ENCODE data around the gene CARS1.
A peak's percentile ranks its signal among the peaks of the same experiment; 100 is the strongest.

The CARS1 gene

GRCh38 chr11:3020011-3020410 is 37.2 kb downstream of the CARS1 start:
- no peak overlapping the region for H3K27ac Mint-ChIP-seq
- peaks cover 42% of the 10 kb centered on the region for H3K4me1 Mint-ChIP-seq (ENCODE audit: low read depth)
- H3K36me3 Mint-ChIP-seq (ENCODE audit: low read depth) = peaks cover 49% of the 10 kb centered on the region
- no peak overlapping the region for H3K4me3 Mint-ChIP-seq
- no peaks in the 10 kb centered on the region for H3K9me3 Mint-ChIP-seq
- no peaks in the 10 kb centered on the region for H3K27me3 Mint-ChIP-seq (ENCODE audit: low read depth)

DNA sequence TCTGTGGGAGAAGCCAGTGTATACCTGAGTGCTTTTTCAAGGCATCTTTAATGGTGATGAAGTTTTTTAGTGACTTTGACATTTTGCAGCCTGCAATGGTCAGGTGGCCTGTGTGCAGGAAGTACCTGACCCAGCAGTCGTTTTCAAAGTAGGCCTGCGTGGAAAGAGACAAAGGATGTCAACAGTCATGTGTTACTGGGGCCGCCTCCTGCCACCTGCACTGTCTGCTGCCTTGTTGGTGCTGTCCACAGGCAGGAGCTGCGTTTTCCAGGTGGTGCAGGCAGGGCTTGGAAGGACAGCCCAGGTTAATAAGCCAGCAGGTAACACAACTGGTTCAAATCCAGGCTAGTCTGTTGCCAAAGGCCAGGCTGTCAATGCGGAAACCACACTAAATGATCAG is 38.6 kb downstream of the CARS1 start:
- H3K9me3 Mint-ChIP-seq = no peaks in the 10 kb centered on the region
- H3K4me3 Mint-ChIP-seq = no peak overlapping the region
- H3K4me1 Mint-ChIP-seq (ENCODE audit: low read depth) = peaks cover 53% of the 10 kb centered on the region
- peaks cover 44% of the 10 kb centered on the region for H3K36me3 Mint-ChIP-seq (ENCODE audit: low read depth)
- no peak overlapping the region for H3K27ac Mint-ChIP-seq
- no peaks in the 10 kb centered on the region for H3K27me3 Mint-ChIP-seq (ENCODE audit: low read depth)

DNA sequence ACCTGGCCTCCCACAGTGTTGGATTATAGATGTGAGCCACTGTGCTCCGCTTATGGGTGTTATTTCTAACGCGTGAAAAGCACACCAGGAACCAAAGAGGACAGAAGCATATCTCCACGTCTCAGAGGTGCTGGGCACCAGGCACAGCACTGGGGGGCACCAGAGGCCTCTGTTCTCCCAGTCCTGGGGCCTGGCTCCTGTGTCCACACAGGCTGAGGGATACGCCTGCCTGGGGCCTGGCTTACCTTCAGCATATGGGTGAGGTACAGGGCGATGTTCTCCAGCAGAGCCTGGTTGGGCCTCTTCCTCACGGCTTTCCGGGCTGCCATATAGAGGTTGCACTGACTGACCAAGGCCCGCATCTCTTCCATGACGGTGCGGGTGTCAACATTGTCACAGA is 40.4 kb downstream of the CARS1 start:
- Mint-ChIP-seq H3K4me3 (no peak overlapping the region), H3K27me3 (ENCODE audit: low read depth) (no peaks in the 10 kb centered on the region), H3K27ac (no peak overlapping the region), H3K4me1 (ENCODE audit: low read depth) (peaks cover 42% of the 10 kb centered on the region), H3K36me3 (ENCODE audit: low read depth) (peaks cover 41% of the 10 kb centered on the region), H3K9me3 (no peaks in the 10 kb centered on the region)

DNA sequence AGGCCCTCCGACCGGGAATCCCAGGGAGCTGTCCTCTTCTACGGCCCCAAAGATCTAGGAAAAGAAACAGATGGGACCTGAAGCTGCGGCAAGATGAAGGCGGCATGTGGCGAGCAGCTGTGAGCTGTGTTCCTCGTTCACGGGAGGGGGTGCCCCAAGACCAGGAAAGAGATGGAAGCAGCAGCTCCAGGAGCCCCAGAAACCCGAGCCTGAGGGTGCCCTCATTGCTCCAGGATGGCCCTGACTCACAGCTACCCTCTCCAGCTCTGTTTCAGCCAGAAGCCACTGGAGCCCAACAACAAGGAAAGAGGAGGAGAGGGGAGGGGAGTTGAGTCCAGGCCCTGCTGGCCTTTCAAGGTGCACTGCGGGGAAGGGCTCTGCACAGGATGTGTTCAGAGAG is 41.4 kb downstream of the CARS1 start:
- peaks cover 40% of the 10 kb centered on the region for H3K4me1 Mint-ChIP-seq (ENCODE audit: low read depth)
- peaks cover 46% of the 10 kb centered on the region for H3K36me3 Mint-ChIP-seq (ENCODE audit: low read depth)
- no peaks in the 10 kb centered on the region for H3K9me3 Mint-ChIP-seq
- no peaks in the 10 kb centered on the region for H3K27me3 Mint-ChIP-seq (ENCODE audit: low read depth)
- no peak overlapping the region for H3K4me3 Mint-ChIP-seq
- no peak overlapping the region for H3K27ac Mint-ChIP-seq

- Mint-ChIP-seq H3K9me3 (no peaks in the 10 kb centered on the region), H3K36me3 (ENCODE audit: low read depth) (peaks cover 43% of the 10 kb centered on the region), H3K4me3 (peak overlapping the region; percentile 60), H3K27ac (peak overlapping the region; percentile 89), H3K27me3 (ENCODE audit: low read depth) (no peaks in the 10 kb centered on the region), H3K4me1 (ENCODE audit: low read depth) (peaks cover 39% of the 10 kb centered on the region)
These were observed 42.3 kb downstream of the CARS1 start for GRCh38 chr11:3014943-3015342.

DNA sequence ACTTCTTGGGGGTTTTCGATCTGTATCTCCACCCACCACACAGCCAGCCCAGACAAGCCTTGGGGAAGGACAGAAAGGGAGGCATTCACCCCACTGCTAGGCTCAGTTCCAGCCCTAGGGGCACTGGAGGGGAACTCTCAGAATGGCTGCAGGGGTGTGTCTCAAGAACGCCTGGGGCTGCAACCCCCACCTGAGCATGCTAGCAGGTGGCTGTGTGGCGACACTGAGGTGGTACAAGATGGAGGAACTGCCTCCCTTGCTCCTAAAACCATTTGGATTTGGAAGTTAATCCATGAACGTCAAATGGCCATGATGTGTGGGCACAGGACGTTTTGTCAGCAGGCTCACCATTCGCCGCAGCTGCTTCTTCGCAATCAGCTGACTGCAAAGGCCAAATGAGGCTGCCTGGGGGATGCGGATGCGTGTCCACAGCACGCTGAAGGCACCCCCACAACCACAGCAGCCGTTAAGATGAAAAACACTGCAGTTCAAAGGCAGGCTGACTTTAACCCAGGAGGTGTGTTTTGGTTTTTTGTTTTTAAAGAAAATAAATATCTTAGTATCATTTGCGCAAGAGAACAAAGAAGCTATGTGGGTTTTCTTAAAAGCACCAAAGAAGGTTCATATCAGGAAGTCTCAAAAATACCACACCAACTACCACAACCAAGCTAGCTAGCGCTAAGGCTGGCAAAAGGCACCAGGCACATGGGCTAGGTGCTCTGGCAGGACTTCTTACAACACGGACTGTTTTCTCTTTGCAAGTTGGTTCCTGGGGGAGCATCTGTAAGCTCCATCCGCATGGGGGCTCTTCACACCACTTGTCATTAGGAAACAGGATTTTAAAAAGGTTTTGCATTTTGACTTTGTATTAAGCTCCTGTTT is 42.9 kb downstream of the CARS1 start:
- H3K9me3 Mint-ChIP-seq = no peaks in the 10 kb centered on the region
- H3K36me3 Mint-ChIP-seq (ENCODE audit: low read depth) = peaks cover 41% of the 10 kb centered on the region
- H3K27ac Mint-ChIP-seq = peak overlapping the region; percentile 89
- peaks cover 43% of the 10 kb centered on the region for H3K4me1 Mint-ChIP-seq (ENCODE audit: low read depth)
- peak overlapping the region; percentile 60 for H3K4me3 Mint-ChIP-seq
- H3K27me3 Mint-ChIP-seq (ENCODE audit: low read depth) = no peaks in the 10 kb centered on the region

DNA sequence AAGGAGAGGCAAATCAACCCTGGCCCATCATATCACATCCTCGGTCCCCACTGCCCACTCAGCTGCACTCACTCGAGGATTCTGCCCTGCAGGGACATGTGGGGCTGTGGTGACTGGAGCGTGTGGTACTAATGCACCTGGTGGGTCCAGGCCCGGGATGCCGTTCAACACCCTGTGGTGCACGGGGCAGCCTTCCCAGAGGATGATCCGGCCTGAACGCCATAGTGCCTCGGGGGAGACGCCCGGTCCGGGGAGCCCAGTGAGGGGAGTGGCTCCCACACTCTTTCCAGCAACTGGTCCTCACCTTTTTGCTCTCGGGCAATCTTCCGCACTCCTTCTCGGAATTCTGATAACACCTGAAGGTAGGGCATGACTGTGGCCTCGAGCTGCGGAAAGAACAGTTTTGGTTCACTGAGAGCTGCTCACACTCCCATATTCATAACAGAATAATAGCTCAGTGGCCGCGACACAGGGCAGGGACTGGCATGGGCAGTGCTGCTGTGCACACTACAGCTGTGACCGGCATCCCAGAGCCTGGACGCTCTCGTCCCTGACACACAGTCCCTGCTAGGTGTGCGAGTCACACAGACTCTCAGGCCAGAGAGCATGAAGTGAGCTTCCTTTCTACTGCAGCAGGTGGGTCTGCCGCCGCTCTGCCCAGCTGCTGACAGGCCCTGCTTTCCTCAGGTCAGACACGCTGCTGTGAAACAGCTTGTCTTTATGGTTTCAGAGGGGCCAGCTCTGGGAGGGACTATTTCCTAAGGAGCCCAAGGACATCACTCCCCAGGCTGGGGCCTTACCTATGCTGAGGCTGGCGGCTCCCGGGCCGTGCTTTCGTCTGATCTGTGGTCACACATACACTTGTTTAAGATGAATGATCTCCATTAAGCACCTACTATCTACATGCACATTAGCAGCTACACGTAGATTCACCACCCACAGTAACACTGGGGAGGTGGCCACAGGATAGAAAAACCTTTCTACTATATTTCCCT is 45.0 kb downstream of the CARS1 start:
- Mint-ChIP-seq H3K4me1 (ENCODE audit: low read depth) (peaks cover 42% of the 10 kb centered on the region), H3K27me3 (ENCODE audit: low read depth) (no peaks in the 10 kb centered on the region), H3K27ac (peak overlapping the region; percentile 52), H3K4me3 (no peak overlapping the region), H3K36me3 (ENCODE audit: low read depth) (peaks cover 42% of the 10 kb centered on the region), H3K9me3 (no peaks in the 10 kb centered on the region)

GRCh38 chr11:3010521-3011275 is 46.5 kb downstream of the CARS1 start:
- H3K4me1 Mint-ChIP-seq (ENCODE audit: low read depth) = peaks cover 41% of the 10 kb centered on the region
- peak overlapping the region; percentile 34 for H3K4me3 Mint-ChIP-seq
- no peaks in the 10 kb centered on the region for H3K9me3 Mint-ChIP-seq
- H3K27me3 Mint-ChIP-seq (ENCODE audit: low read depth) = no peaks in the 10 kb centered on the region
- peaks cover 40% of the 10 kb centered on the region for H3K36me3 Mint-ChIP-seq (ENCODE audit: low read depth)
- peak overlapping the region; percentile 92 for H3K27ac Mint-ChIP-seq

DNA sequence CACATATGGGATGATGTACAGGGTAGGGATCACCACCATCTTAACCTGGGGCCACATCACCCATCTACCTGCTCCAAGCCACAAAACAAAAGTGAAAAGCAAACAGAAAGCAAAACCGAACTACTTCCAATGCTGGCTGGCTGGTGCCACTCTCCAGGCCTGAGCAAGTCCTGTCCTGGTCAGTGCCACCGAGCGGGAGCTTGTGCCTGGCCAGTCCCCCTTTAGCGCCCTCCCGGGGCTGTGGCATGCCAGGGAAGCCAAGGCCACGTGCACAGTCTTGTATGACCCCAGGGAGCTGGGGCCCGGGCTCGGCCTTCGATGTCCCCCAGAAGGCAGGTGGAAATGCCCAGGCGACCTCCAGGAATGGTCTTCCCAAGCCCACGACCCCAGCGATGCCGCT is 47.2 kb downstream of the CARS1 start:
- H3K4me3 Mint-ChIP-seq = peak overlapping the region; percentile 33
- peaks cover 40% of the 10 kb centered on the region for H3K36me3 Mint-ChIP-seq (ENCODE audit: low read depth)
- peaks cover 34% of the 10 kb centered on the region for H3K4me1 Mint-ChIP-seq (ENCODE audit: low read depth)
- H3K9me3 Mint-ChIP-seq = no peaks in the 10 kb centered on the region
- H3K27ac Mint-ChIP-seq = peak overlapping the region; percentile 92
- no peaks in the 10 kb centered on the region for H3K27me3 Mint-ChIP-seq (ENCODE audit: low read depth)

- Mint-ChIP-seq H3K27ac (peak overlapping the region; percentile 92), H3K36me3 (ENCODE audit: low read depth) (peaks cover 40% of the 10 kb centered on the region)
These were observed 47.7 kb downstream of the CARS1 start for GRCh38 chr11:3009481-3009880.

GRCh38 chr11:3008746-3009336 is 48.4 kb downstream of the CARS1 start:
- Mint-ChIP-seq H3K36me3 (ENCODE audit: low read depth) (peaks cover 45% of the 10 kb centered on the region), H3K4me3 (no peak overlapping the region), H3K9me3 (no peaks in the 10 kb centered on the region), H3K27me3 (ENCODE audit: low read depth) (no peaks in the 10 kb centered on the region), H3K4me1 (ENCODE audit: low read depth) (peaks cover 23% of the 10 kb centered on the region), H3K27ac (peak overlapping the region; percentile 92)

More at GRCh38 chr11:3009481-3009880, 47.7 kb downstream of the CARS1 start:
- H3K27me3 Mint-ChIP-seq (ENCODE audit: low read depth) = no peaks in the 10 kb centered on the region
- no peaks in the 10 kb centered on the region for H3K9me3 Mint-ChIP-seq
- no peak overlapping the region for H3K4me3 Mint-ChIP-seq
- peaks cover 29% of the 10 kb centered on the region for H3K4me1 Mint-ChIP-seq (ENCODE audit: low read depth)

- Mint-ChIP-seq H3K4me3 (no peak overlapping the region), H3K36me3 (ENCODE audit: low read depth) (peaks cover 52% of the 10 kb centered on the region), H3K27me3 (ENCODE audit: low read depth) (no peaks in the 10 kb centered on the region), H3K27ac (peak overlapping the region; percentile 71), H3K9me3 (no peaks in the 10 kb centered on the region), H3K4me1 (ENCODE audit: low read depth) (peaks cover 19% of the 10 kb centered on the region)
These were observed 49.7 kb downstream of the CARS1 start for GRCh38 chr11:3007404-3008010.

DNA sequence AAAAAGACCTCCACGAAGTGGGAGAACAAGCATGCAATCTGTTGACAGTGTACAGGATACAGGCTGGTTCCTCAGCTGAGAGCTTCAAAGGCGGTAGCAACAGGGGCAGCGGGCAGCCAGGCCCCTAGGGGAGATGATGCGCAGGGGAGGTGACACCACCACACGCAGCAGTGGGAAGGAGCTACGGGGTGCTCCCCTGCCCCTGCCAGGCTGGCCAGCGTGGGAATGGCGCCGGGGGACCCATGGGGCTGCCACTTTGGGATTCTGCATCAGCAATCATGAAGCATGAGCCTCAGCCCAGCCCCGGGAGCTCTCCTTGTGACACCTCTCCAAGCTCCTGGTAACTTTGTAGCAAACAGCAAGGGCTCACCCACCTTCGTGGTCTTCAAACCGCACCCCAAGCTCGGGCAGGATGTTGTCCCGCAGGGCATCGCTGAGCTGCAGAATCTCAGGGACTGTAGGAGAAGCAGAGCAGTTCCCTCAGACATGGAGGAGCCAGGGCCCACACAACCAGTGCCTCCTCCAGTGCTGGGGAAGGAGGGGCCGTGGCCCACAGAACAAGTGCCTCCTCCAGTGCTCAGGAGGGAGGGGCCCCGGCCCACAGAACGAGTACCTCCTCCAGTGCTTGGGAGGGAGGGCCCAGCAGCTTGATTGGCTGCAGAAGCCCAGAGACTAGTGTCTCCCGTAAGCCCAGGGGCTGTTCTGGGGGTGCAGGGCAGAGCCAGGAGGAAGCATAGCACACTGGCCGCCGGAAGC is 50.5 kb downstream of the CARS1 start:
- H3K4me1 Mint-ChIP-seq (ENCODE audit: low read depth) = peaks cover 17% of the 10 kb centered on the region
- no peaks in the 10 kb centered on the region for H3K9me3 Mint-ChIP-seq
- no peaks in the 10 kb centered on the region for H3K27me3 Mint-ChIP-seq (ENCODE audit: low read depth)
- H3K36me3 Mint-ChIP-seq (ENCODE audit: low read depth) = peaks cover 50% of the 10 kb centered on the region
- H3K27ac Mint-ChIP-seq = no peak overlapping the region
- no peak overlapping the region for H3K4me3 Mint-ChIP-seq
